Stimulated activated CD8-positive, alpha-beta memory T cell treated with anti-CD3 and anti-CD28 coated beads, Interleukin-12 subunit alpha, Interleukin-12 subunit beta, amount 100 ng/mL, for 4 hours (primary cell): ENCODE results near the gene RYK.
"Not testable (repeated sequence)": the region's sequence is repeated elsewhere in the genome, so short reads cannot be mapped to it uniquely, and the experiment has no call there.

Source experiments
- DNase-seq: peaks from one replicate; pipeline ENCODE4 v3.0.0-alpha.2; 2020; ENCODE audit warnings: low read depth

Gene RYK

GRCh38 chr3:134250717-134251220, at the start of gene RYK:
RYK (minus strand) TSS chr3:134250859; CDS start chr3:134250654, 205 bp downstream.
- peak; percentile 69 for DNase-seq

DNA sequence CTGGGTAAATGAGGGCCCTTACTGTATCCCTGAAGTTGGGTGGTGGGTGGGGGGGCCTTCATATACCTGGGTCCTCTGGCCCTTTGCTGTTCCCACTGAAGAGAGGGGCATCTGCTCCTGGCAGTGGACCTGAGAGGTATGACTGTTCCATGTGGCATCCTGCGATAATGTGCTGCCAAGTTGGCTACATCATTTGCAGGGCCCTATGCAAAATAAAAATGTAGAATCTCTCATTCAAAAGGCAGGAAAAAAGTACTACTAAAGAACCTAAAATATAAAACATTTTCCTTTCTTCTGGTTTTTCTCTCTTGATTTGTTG, 49.2 kb upstream of the RYK start:
- no peak for DNase-seq

DNA sequence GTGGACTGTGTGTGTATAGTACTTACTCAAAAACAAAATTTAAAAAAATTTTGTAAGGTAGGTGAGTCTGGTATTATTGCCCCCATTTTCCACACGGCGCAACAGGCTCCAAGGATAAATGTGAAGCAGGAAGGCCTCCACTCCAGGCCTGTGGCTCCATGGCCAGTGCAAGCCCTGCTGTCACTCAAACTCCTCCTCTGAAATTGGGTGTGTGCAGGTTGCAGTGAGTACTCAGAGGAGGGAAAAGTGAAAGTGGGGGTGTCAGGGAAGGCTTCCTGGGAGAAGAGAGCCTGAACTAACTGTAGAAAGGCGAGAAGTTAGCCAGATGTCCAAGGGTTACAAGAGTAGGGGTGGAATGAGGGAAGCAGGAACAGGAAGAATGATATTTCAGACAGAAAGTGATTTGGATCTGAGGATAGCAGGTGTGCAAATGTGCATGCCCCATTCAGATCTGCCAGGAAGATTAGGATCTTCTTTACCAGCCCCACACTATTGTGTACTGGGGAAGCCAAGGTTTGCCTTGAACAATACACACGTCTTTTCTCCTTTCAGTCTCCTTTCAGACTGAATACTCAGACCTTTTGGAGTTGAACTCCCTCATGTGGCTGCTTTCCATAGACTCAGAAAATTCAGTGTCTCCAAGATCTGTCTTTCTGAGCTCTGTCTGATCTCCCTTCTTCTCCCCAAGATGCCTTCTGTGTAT, 48.7 kb upstream of the RYK start:
- no peak for DNase-seq

- no peak for DNase-seq
Observed at GRCh38 chr3:134298249-134298648, 47.6 kb upstream of the RYK start.

DNA sequence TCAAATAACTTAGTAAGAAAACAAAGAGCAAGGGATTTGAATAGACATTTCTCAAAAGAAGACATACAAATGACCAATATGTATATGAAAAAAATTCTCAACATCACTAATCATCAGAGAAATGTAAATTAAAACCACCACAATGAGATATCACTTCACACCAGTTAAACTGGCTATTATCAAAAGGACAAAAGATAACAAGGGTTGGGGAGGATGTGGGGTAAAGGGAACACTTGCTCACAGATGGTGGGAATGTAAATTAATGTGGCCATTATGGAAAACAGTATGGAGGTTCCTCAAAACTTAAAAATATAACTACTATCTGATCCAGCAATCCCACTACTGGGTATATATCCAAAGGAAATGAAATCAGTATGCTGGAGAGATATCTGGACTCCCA, 46.0 kb upstream of the RYK start:
- DNase-seq: no peak

DNA sequence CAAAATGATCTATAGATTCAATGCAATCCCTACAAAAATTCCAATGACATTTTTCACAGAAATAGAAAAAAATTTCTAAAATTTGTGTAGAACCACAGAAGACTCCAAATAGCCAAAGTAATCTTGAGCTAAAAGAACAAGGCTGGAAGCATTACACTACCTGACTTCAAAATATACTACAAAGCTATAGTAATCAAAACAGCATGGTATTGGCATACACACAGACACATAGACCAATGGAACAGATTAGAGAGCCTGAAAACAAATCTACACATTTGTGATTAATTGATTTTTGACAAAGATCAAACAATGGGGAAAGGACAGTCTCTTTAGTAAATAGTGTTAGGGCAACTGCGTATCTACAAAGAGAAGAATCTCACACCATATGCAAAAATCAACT, 45.3 kb upstream of the RYK start:
- DNase-seq: no peak

DNA sequence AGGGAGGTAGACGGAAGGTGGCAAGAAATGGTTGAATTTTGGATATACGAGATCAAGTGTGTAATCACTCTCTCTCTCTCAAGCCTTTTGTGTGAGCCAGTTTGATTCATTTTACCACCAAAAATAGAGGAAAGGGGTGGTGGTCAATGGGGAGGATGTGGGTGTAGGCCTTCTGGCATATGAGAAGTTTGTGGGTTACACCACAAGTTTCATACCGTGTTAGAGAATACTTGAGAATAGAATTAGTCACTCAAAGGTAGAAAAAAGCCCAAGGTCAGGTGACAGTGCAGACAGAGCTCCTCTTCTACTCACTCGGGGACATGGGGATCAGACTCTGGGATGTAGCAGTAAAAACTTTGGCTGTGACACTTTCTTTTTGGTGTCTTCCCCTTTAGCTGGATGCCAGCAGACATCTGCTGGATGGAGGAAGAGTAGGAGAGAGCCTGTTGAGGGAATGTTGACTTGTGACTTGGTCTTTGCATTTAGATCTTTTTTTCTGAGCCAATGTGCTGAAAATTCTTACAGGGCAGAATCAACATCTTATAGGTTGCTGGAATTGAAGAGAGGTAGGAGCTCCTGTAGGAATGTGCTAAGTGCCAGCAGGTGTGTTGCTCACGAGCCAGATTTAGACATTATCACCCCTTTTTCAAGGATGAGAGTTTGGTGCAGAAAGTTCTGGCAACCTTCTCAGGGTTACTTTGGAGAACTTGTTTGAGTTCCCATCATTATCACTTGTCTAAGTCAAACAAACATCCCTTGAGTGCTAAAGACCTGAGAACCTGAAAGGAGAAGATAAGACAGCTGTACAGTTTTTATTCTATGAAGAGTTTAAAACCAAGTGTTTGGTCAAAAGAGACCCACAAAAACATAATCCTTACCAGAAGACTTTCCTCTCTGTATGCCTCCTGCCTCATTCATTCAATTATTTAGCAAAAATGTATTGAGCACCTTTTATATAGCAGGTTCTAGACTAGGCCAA, 43.9 kb upstream of the RYK start:
- DNase-seq: peak; percentile 15

DNA sequence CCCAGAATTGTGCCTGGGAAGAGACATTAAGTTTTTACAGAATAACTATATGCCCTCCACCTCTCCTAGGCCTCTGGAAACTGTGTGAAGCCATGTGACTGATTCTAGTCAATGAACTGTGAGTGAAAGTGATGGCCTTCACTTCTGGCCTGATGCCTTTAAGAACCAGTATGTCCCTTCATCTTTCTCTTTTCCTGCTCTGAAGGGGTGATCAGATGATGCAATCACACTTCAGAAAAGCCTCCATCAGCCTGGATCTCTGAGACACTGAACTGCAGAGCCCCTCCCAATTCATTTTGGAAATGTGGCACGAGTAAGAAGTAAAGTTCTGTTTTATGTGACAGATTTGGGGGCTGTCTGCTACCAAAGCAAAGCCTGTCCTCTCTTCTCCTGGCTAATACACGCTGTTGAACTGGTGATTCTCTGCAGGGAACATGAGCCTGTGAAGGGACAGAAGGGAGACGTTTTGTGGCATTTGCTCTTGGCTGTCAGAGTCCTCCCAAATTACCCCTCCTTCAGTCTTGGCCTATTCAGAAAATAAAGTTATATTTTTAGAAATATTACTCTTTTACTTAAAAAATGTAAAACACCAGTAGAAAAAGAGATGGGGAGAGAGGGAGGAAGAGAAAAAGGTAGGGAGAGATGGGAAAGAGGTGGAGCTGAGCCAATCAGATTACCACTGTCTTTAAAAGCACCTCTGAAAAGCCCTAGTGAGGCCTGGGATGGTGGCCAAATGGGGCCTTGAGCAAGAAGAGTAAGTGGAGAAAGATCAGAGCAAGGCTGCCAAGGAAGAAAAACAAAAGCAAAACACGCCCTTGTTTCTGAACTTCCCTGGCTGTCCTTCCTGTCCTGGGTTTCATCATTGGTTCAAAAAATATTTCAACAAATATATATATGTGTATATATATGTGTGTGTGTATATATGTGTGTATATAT, 40.9 kb upstream of the RYK start:
- DNase-seq: no peak

DNA sequence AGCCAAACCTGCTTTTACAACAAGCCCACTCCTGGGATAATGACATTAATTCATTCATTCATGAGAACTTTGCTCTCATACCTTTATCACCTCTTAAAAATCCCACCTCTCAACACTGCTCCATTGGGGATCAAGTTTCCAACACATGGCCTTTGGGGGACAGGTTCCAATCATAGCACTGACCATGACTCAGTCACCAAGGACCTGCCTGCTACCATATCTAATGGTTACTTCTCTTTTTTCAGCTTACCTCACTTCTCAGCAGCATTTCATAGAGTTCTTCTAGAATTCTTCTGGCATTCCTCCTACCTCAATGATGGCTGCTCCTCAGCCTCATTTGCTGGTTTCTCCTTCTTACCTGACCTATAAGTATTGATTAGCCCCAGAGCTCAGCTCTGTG, 36.9 kb upstream of the RYK start:
- DNase-seq: no peak

DNA sequence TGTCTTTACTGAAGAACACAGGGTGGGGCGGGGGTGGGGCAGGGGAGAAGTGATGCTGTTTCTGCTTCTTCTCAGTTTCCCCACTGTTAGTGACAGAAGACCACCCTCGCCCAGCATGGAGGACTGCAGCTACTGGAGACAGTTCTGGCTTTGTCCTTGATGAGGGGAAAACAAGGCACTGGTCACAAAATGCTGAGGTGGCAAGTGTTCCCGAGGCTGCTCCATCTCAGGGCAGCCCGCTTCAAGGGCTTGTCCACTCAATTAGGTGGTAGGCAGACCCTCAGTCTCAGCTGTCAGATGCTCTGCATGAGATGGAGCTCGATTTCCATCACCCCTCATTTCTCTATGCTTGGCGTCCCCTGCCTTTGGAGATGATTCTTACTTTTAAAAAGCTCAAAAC, 33.8 kb upstream of the RYK start:
- DNase-seq: no peak

DNA sequence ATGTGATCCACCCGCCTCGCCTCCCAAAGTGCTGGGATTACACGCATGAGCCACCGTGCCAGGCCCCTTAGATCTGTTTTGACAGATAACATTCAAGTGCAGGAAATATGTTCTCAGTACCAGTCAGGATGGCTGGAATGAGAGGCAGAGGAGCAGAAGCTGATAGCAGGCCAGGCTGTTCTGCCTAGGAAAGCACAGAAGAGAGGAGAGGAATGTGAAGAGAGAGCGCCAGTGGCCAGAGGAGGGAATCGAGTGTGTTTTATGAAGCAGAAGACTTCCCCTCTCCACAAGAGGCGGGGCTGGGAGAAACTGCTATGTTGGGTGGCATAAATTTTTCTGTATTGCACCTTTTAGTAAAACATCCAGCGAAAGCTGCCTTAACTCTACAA, 32.0 kb upstream of the RYK start:
- DNase-seq: no peak

DNA sequence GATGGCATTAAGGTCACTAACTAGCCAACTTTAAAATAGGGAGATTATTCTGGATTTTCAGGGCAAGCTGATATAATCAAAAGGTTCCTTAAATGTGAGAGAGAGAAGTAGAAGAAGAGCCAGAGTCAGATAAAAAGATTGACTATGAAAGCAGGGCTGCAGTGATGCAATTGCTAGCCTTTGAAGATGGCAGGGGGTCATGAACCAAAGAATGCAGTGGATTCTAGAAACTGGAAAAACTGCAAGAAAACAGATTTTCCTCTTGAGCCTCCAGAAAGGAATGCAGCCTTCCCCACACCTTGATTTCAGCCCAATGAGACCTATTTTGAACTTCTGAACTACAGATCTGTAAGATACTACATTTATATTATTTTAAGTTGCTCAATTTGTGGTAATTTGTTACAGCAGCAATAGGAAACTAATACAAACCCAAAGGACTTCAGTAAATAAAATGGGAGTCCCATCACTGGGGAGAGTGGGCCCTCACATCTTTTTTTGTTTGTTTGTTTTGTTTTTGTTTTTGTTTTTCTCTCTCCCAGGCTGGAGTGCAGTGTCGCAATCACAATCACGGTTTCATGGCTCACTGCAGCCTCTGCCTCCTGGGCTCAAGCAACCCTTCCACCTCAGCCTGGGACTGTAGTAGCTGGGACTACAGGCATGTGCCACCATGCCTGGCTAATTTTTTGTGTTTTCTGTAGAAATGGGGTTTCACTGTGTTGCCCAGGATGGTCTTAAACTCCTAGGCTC, 31.4 kb upstream of the RYK start:
- DNase-seq: no peak

DNA sequence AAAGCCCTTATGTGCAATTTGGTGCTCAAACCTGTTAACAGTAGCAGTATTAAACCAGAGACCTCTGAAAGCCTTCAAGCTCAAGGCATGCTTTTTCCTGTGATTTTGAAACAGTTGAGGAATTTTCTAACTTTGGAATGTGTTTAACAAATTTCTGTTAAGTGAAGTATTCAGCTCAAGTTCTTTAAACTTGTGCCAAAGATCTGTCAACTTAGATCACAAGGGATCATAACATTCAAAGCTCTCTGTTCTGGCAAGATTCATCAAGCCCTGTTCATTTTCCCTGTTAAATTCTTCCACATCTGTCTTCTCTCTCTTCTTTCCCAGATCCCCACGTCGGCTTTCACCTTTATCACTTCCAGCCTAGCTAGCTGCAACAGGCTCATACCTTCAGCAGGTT, 28.8 kb upstream of the RYK start:
- no peak for DNase-seq

GRCh38 chr3:134277066-134277660, 26.5 kb upstream of the RYK start:
- no peak for DNase-seq

DNA sequence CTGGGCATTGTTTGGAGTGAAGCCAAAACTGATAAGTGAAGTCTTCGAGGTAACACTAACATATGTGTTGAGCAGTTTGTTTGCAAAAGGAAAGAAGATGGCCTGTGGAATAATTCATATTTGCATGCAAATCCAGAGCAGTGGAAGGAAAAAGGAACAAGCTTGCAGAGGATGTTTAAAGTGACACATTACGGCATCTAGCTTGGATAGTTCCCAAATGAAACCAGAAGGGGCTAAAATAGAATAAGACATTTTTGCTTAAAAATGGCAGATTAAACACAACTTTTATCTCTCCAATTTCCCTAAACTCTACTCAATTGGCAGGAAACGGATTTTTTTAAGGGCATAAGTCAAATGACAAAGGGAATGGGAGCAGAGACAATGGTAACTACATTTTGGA, 25.4 kb upstream of the RYK start:
- no peak for DNase-seq

- DNase-seq: not testable (repeated sequence)
Observed at GRCh38 chr3:134275110-134275509, 24.5 kb upstream of the RYK start.

GRCh38 chr3:134274571-134274970, 23.9 kb upstream of the RYK start:
- DNase-seq: no peak

DNA sequence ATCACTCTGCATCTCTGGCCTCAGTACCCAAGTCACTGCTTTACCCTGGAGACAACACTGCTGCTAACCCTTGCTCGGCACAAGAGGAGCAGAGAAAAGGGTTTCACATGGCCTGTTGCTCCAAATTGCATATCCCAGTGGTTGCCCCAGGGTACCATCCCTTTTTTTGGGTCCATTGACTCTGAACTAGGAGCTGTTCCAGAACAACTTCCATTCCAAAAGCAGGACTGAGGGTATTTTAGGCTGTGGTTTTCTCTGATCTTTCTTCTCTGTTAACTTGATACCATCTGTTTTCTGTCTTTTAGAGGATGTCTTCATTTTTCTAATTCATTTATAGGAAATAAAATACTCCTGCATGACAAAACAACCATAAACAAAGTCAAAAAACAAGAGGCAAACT, 17.3 kb upstream of the RYK start:
- DNase-seq: no peak

GRCh38 chr3:134260987-134261386, 10.3 kb upstream of the RYK start:
- DNase-seq: no peak

- DNase-seq: no peak
Observed at GRCh38 chr3:134258761-134259347, 8.2 kb upstream of the RYK start.

DNA sequence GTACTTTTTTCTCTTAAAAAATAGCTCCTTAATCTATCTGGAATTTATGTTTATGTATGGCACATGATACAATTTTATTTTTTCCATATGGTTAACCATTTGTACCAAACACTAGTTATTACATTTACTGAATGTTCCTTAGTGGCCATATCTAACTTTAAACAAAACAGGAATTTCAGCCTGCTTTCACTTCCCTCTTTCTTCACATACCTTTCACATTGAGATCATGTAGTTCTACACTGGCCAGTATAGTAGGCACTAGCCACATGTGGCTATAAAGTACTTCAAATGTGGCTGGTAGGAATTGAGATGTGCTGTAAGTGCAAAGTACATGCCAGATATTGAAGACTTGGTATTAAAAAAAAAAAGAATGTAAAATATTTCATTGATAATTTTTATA, 4.7 kb upstream of the RYK start:
- no peak for DNase-seq
